Neural cell (in vitro differentiated cells): ENCODE measurements around the gene CD68. TPM values are rescaled to one million over a fixed set of nuclear protein-coding genes. Genes with fewer than 3 reads are reported as not detected.

Experiments used
- H2AFZ ChIP-seq: fragments of 200-600, 300-800 bp; sonication (generic), shearing (Covaris generic); 2 replicates; pipeline ENCODE4 v1.6.0; 2014; ENCODE audit warnings: low read depth, mild to moderate bottlenecking, antibody characterized with exemption, low read length, moderate library complexity
- H3F3A ChIP-seq: fragments of 200-600 bp; shearing (Covaris generic); 2 replicates; pipeline ENCODE4 v1.6.1; 2016; ENCODE audit warnings: mild to moderate bottlenecking, moderate library complexity, mixed read lengths, antibody characterized with exemption, low read length; ENCODE audit not compliant: insufficient read depth, poor library complexity, severe bottlenecking
- H3K27ac ChIP-seq: fragments of 200-600, 300-800 bp; sonication (generic), shearing (Covaris generic); 2 replicates; pipeline ENCODE4 v1.5.1; 2014; ENCODE audit warnings: mild to moderate bottlenecking, low read length, moderate library complexity
- H3K27me3 ChIP-seq: fragments of 300-800, 200-600 bp; sonication (generic), shearing (Covaris generic); 2 replicates; pipeline ENCODE4 v1.6.0; 2014; ENCODE audit warnings: mild to moderate bottlenecking, low read depth, low read length, moderate library complexity; ENCODE audit not compliant: insufficient read depth
- H3K36me3 ChIP-seq: fragments of 300-800, 200-600 bp; sonication (generic), shearing (Covaris generic); 2 replicates; pipeline ENCODE4 v1.5.1; 2014; ENCODE audit warnings: mild to moderate bottlenecking, antibody characterized with exemption, low read length, moderate library complexity; ENCODE audit not compliant: insufficient read depth
- H3K4me2 ChIP-seq: fragments of 300-800, 200-600 bp; sonication (generic), shearing (Covaris generic); 2 replicates; pipeline ENCODE4 v1.6.0; 2014; ENCODE audit warnings: mild to moderate bottlenecking, low read length
- H3K4me3 ChIP-seq: fragments of 300-800, 200-600 bp; sonication (generic), shearing (Covaris generic); 2 replicates; pipeline ENCODE4 v1.5.1; 2014; ENCODE audit warnings: mild to moderate bottlenecking, low read length, moderate library complexity
- H3K79me2 ChIP-seq: fragments of 200-600 bp; shearing (Covaris generic); replicated peaks from 2 replicates; pipeline ENCODE4 v1.6.0; 2014; ENCODE audit warnings: mild to moderate bottlenecking, low read length, moderate library complexity; ENCODE audit not compliant: insufficient read depth
- H3K9ac ChIP-seq: fragments of 300-800, 200-600 bp; sonication (generic), shearing (Covaris generic); 2 replicates; pipeline ENCODE4 v1.6.1; 2016; ENCODE audit warnings: mild to moderate bottlenecking, low read length, mixed read lengths
- H3K9me2 ChIP-seq: fragments of 200-600 bp; shearing (Covaris generic); 2 replicates; pipeline ENCODE4 v1.6.1; 2016; ENCODE audit warnings: mild to moderate bottlenecking, low read length, mixed read lengths; ENCODE audit not compliant: insufficient read depth
- H3K9me3 ChIP-seq: fragments of 200-600, 300-800 bp; sonication (generic), shearing (Covaris generic); 2 replicates; pipeline ENCODE4 v1.6.1; 2016; ENCODE audit warnings: mild to moderate bottlenecking, mixed run types, low read length, moderate library complexity, mixed read lengths
- H4K20me1 ChIP-seq: fragments of 200-600 bp; shearing (Covaris generic); 2 replicates; pipeline ENCODE4 v1.6.1; 2016; ENCODE audit warnings: mild to moderate bottlenecking, mixed run types; ENCODE audit not compliant: insufficient read depth
- CTCF ChIP-seq: fragments of 450-650 bp; IDR thresholded peaks from 2 replicates; pipeline ENCODE4 v1.5.1; 2014; ENCODE audit warnings: antibody characterized with exemption, mild to moderate bottlenecking, moderate library complexity; ENCODE audit not compliant: poor library complexity, severe bottlenecking
- EP300 ChIP-seq: fragments of 450-650 bp; conservative IDR thresholded peaks from 2 replicates; pipeline ENCODE4 v1.6.1; 2014; ENCODE audit warnings: antibody characterized with exemption, mild to moderate bottlenecking, moderate library complexity; ENCODE audit not compliant: poor library complexity, severe bottlenecking
- EZH2 ChIP-seq: fragments of 200-600, 300-800 bp; shearing (Covaris generic), sonication (generic); IDR thresholded peaks from 2 replicates; pipeline ENCODE4 v1.6.1; 2014; ENCODE audit warnings: antibody characterized with exemption, low read length, borderline replicate concordance, mild to moderate bottlenecking; ENCODE audit not compliant: insufficient read depth, poor library complexity, severe bottlenecking
- MXI1 ChIP-seq: fragments of 450-650 bp; conservative IDR thresholded peaks from 2 replicates; pipeline ENCODE4 v1.6.1; 2014; ENCODE audit warnings: antibody characterized with exemption, mild to moderate bottlenecking; ENCODE audit not compliant: poor library complexity, severe bottlenecking
- POLR2AphosphoS5 ChIP-seq: IDR thresholded peaks from 2 replicates; pipeline ENCODE4 v1.6.1; 2012
- RAD21 ChIP-seq: fragments of 450-650 bp; conservative IDR thresholded peaks from 2 replicates; pipeline ENCODE4 v1.6.1; 2014; ENCODE audit warnings: antibody characterized with exemption, mild to moderate bottlenecking, moderate library complexity
- REST ChIP-seq: IDR thresholded peaks from 2 replicates; pipeline ENCODE4 v1.6.1; 2012; ENCODE audit warnings: borderline replicate concordance
- SMC3 ChIP-seq: fragments of 450-650 bp; conservative IDR thresholded peaks from 2 replicates; pipeline ENCODE4 v1.6.1; 2014; ENCODE audit warnings: antibody characterized with exemption, mild to moderate bottlenecking, moderate library complexity; ENCODE audit not compliant: poor library complexity
- TAF1 ChIP-seq: IDR thresholded peaks from 2 replicates; pipeline ENCODE4 v1.6.1; 2012; ENCODE audit warnings: low read depth
- polyA minus RNA-seq: library from RNA; depleted of rRNA, polyadenylated mRNA; stranded (reverse); fragments of >200 nt; gene quantifications from 2 replicates; pipeline ENCODE4 v1.2.3, GENCODE V29; 2014
- polyA plus RNA-seq: library from polyadenylated mRNA; depleted of rRNA; stranded (reverse); fragments of >200 nt; gene quantifications from 2 replicates; pipeline ENCODE4 v1.2.3, GENCODE V29; 2014

CD68 gene, protein sequence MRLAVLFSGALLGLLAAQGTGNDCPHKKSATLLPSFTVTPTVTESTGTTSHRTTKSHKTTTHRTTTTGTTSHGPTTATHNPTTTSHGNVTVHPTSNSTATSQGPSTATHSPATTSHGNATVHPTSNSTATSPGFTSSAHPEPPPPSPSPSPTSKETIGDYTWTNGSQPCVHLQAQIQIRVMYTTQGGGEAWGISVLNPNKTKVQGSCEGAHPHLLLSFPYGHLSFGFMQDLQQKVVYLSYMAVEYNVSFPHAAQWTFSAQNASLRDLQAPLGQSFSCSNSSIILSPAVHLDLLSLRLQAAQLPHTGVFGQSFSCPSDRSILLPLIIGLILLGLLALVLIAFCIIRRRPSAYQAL
- polyA plus RNA-seq (not detected in 2 replicates), polyA minus RNA-seq (not detected in 2 replicates)

GRCh38 chr17:7579001-7579833 is at the start of gene CD68:
Gene CD68 (plus strand): TSS chr17:7579638. CDS start chr17:7579678, 40 bp downstream.
- no peak for TF ChIP-seq RAD21
- TF ChIP-seq POLR2AphosphoS5: peak; percentile 35
- H3K9ac ChIP-seq: no peak within 1 kb of the TSS

GRCh38 chr17:7530023-7530900 is 49.2 kb upstream of the CD68 start:
- H3K79me2 ChIP-seq: no peaks in the 10 kb centered on the region
- no peak overlapping the region for H3K4me2 ChIP-seq
- no peak overlapping the region for H2AFZ ChIP-seq
- TF ChIP-seq RAD21: no peak
- TF ChIP-seq EP300: no peak
- TF ChIP-seq EZH2: no peak
- no peak for TF ChIP-seq SMC3
- TF ChIP-seq MXI1: no peak
- TF ChIP-seq CTCF: no peak
- no peak for TF ChIP-seq REST
- TF ChIP-seq TAF1: no peak
- TF ChIP-seq POLR2AphosphoS5: no peak
- H3K27me3 ChIP-seq: no peaks in the 10 kb centered on the region
- H3K36me3 ChIP-seq: no peaks in the 10 kb centered on the region
- no peaks in the 10 kb centered on the region for H3K9me3 ChIP-seq
- H3K9ac ChIP-seq: no peak overlapping the region
- H3K9me2 ChIP-seq: no peaks in the 10 kb centered on the region
- no peaks in the 10 kb centered on the region for H3F3A ChIP-seq
- no peaks in the 10 kb centered on the region for H4K20me1 ChIP-seq
- no peak overlapping the region for H3K4me3 ChIP-seq
- H3K27ac ChIP-seq: no peak overlapping the region

More at GRCh38 chr17:7579001-7579833, at the start of gene CD68:
- H3K27ac ChIP-seq: no peak within 1 kb of the TSS
- no peaks in the 10 kb centered on the region for H3K9me3 ChIP-seq
- no peaks in the 10 kb centered on the region for H3K27me3 ChIP-seq
- peaks cover 6% of the 10 kb centered on the region for H3K36me3 ChIP-seq
- H2AFZ ChIP-seq: no peak within 1 kb of the TSS
- H3K79me2 ChIP-seq: peaks cover 20% of the 10 kb centered on the region
- H3K4me3 ChIP-seq: no peak within 1 kb of the TSS
- H3K4me2 ChIP-seq: no peak within 1 kb of the TSS
- no peaks in the 10 kb centered on the region for H3F3A ChIP-seq
- H3K9me2 ChIP-seq: no peaks in the 10 kb centered on the region
- H4K20me1 ChIP-seq: peaks cover 25% of the 10 kb centered on the region
